Measurements from ENCODE around the gene SUV39H2.
"Not testable (repeated sequence)": the region's sequence is repeated elsewhere in the genome, so short reads cannot be mapped to it uniquely, and the experiment has no call there.

The SUV39H2 gene

GRCh38 chr10:14938971-14939370 is 60.3 kb downstream of the SUV39H2 start:
- DNase-seq, result not testable (repeated sequence)

GRCh38 chr10:14942147-14942949 is 63.7 kb downstream of the SUV39H2 start:
- not testable (repeated sequence) for DNase-seq

DNA sequence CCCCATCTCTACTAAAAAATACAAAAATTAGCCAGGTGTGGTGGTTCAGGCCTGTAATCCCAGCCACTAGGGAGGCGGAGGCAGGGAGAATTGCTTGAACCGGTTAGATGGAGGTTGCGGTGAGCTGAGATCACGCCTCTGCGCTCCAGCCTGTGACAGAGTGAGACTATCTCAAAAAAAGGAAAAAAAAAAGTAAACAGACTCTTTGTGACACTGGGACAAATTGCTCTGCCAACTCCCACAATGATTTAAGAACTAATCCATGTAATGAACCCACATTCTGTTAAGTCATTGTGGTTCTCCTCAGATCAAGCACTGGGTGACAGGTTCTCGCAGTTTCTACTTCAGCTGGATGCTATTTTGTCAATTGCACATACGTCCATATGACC is 64.3 kb downstream of the SUV39H2 start:
- not testable (repeated sequence) for DNase-seq

- DNase-seq, result no peak
Observed at GRCh38 chr10:14945108-14945507, 66.4 kb downstream of the SUV39H2 start.

GRCh38 chr10:14947268-14947667 is 68.6 kb downstream of the SUV39H2 start:
- DNase-seq, result no peak

- no peak for DNase-seq
Observed at GRCh38 chr10:14949291-14949690, 70.6 kb downstream of the SUV39H2 start.

DNA sequence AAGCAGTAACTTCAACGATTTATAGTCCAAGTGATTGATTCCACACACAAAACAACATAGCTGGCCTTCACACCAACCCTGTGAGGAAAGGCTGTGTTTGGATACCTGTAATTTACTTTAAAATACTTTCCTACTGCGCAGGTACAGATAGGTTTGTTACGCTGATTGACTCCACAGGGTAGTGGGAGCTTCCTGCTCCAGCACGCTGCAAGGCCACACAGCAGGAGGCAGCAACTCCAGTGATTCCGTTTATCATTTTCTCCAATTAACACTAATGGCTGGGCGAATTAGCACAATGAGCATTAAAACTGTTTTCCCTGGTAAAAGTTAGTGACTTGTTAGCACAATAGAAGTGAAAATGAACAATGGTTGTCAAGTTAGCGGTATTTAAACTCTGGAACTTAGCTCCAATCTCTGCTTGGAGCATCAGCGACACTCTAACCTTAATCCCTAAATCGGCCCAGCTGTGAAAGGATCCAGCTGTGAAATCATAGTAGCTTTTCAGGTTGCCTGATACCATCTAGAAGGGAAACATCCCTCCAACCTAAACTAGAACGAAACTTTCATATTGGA is 74.3 kb downstream of the SUV39H2 start:
- DNase-seq, result no peak

DNA sequence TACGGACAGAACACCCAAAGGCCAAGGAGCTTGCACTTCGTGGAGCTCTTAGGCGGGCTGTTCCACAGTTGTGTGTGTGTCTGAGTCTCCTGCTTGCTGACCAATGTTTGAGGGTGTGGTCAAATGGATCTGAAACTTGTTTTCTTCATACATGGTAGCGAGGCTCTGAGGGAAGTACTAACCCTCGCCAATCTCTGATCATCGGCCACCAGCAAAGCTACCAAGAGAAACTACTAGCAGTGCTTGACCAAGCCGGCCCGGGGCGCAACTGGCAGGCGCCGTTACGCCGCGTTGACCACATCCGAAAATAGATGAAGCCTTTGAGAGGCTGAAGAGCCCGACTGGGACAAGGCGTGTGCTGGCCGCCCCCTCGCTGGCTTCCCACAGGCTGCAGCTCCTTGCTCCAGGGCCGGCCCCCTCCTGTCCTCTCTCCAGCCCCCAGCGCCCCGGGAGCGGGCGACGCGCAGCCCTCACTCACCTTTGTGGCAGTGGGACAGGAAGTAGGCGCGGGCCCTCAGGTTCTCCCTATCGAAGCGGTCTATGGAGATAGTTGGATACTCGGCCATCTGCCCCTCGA is 74.8 kb downstream of the SUV39H2 start:
- DNase-seq, result peak in 1 of 5 donors; percentile 34

All from T-helper 1 cell (primary cell).